Gastroesophageal sphincter (tissue), 4 donors: ENCODE data around the gene CD93. TPM values are rescaled to one million over a fixed set of nuclear protein-coding genes. Genes with fewer than 3 reads are reported as not detected.

ENCODE experiments used
- ATAC-seq: fragments of 150-250 bp; one replicate; pipeline ENCODE4 v1.9.1; 2016; ENCODE audit warnings: mild to moderate bottlenecking, moderate library complexity
- H3K27ac ChIP-seq, 4 donors: fragments of 200-600 bp; sonication (generic) in 3 of 4; 1 replicate in 3 of 4; 2 replicates in 1 of 4; pipeline ENCODE4 v1.5.1; 2016 to 2019
- H3K27me3 ChIP-seq: fragments of 200-600 bp; sonication (generic); one replicate; pipeline ENCODE4 v1.5.1; 2019
- H3K36me3 ChIP-seq, 2 donors: fragments of 200-600 bp; sonication (generic); one replicate each; pipeline ENCODE4 v1.5.1; 2019; ENCODE audit warnings: control low read depth in 1 of 2
- H3K4me1 ChIP-seq, 3 donors: fragments of 200-600 bp; sonication (generic); 1 replicate in 2 of 3; 2 replicates in 1 of 3; pipeline ENCODE4 v1.5.1; 2016 to 2019; ENCODE audit warnings: control low read depth in 2 of 3
- H3K4me3 ChIP-seq, 2 donors: fragments of 200-600 bp; sonication (generic); one replicate each; pipeline ENCODE4 v1.5.1; 2019; ENCODE audit warnings: mild to moderate bottlenecking in 1 of 2, moderate library complexity in 1 of 2
- H3K9me3 ChIP-seq, 3 donors: fragments of 200-600 bp; sonication (generic); one replicate each; pipeline ENCODE4 v1.5.1; 2017 to 2019; ENCODE audit warnings: control low read depth in 2 of 3
- CTCF ChIP-seq, 4 experiments: fragments of 200-600 bp in 2 of 4; fragments of 450-650 bp in 2 of 4; sonication (generic) in 1 of 4; IDR thresholded peaks; one replicate each; pipeline ENCODE4 v1.5.1; 2017 to 2019; ENCODE audit warnings: antibody characterized with exemption in 4 of 4, mild to moderate bottlenecking in 2 of 4, moderate library complexity in 2 of 4
- EP300 ChIP-seq: sonication (generic); formaldehyde crosslinking; IDR thresholded peaks from one replicate; pipeline ENCODE4 v1.6.1; 2017; ENCODE audit warnings: antibody characterized with exemption, mild to moderate bottlenecking
- POLR2A ChIP-seq, 2 donors: fragments of 450-650 bp; IDR thresholded peaks; one replicate each; pipeline ENCODE4 v1.6.1; 2017; ENCODE audit warnings: antibody characterized with exemption in 2 of 2, mild to moderate bottlenecking in 2 of 2, moderate library complexity in 1 of 2
- POLR2AphosphoS5 ChIP-seq: sonication (generic); formaldehyde crosslinking; IDR thresholded peaks from one replicate; pipeline ENCODE4 v1.6.1; 2017; ENCODE audit warnings: antibody characterized with exemption
- WGBS, 2 donors: methylation state at CpG; one replicate each; pipeline ENCODE4 v1.1.5; 2018; ENCODE audit warnings: low coverage in 1 of 2; 5-methylcytosine and 5-hydroxymethylcytosine counted together
- total RNA-seq, 4 donors: library from RNA; depleted of rRNA; stranded (reverse); fragments of >200 nt; gene quantifications; one replicate each; pipeline ENCODE4 v1.1.0, GENCODE V29; 2016

Gene CD93
- total RNA-seq, 4 donors from 2014 or later, result 20.4 to 75.4 (median 47.2) TPM

GRCh38 chr20:23071996-23072395, 14.1 kb downstream of the CD93 start:
- Histone ChIP-seq H3K36me3 (no peaks in the 10 kb centered on the region), H3K4me1 (no peaks in the 10 kb centered on the region), H3K27me3 (peaks cover 4% of the 10 kb centered on the region), H3K4me3 (no peak overlapping the region), H3K9me3 (no peaks in the 10 kb centered on the region), H3K27ac (no peak overlapping the region)
- ATAC-seq, result no peak
- TF ChIP-seq POLR2A (IDR thresholded peaks at IDR 0.05) (no peak), POLR2AphosphoS5 (no peak), EP300 (no peak), CTCF (IDR thresholded peaks at IDR 0.05) (no peak)
- 71 to 86% methylated on average over 4 of the region's 4 CpGs for WGBS, 2 donors

DNA sequence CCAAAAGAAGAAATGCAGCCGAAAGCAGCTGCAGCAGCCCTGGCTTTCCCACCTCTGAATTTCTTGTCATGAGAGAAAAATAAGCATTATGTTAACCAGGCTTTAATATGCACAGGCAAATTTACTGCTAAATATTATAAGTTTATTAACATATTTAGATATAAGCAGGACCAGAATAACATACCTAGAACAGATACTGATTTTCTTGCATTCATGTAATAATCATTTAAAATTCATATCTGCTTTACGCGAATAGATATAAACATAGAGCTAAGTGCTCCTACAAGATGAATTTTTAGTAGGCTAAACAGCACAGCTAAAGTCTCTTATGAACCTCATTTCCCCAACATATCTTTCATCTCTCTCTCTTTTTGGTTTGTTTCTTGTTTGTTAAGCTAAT, 14.7 kb downstream of the CD93 start:
- TF ChIP-seq CTCF (IDR thresholded peaks at IDR 0.05) (no peak), POLR2A (IDR thresholded peaks at IDR 0.05) (no peak), EP300 (no peak), POLR2AphosphoS5 (no peak)
- H3K4me1 ChIP-seq, result no peaks in the 10 kb centered on the region
- H3K27me3 ChIP-seq, result peaks cover 5% of the 10 kb centered on the region
- no peak overlapping the region for H3K4me3 ChIP-seq
- H3K36me3 ChIP-seq, result no peaks in the 10 kb centered on the region
- 62 to 63% methylated on average over 3 of the region's 3 CpGs for WGBS, 2 donors
- ATAC-seq, result no peak
- no peak overlapping the region for H3K27ac ChIP-seq
- H3K9me3 ChIP-seq, result no peaks in the 10 kb centered on the region

DNA sequence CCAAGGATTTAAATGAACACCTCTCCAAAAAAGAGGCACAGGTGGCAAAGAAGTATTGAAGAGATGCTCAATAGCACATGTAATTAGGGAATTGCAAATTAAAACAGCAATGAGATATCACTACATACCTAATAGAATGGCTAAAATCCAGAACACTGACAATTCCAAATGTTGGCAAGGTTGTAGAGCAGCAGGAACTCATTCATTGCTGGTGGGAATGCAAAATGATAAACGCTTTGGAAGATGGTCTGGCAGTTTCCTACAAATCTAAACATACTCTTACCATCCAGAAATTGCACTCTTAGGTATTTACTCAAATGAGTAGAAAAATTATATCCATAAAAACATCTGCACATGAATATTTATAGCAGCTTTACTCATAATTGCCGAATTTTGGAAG, 17.0 kb downstream of the CD93 start:
- H3K27ac ChIP-seq, result no peak overlapping the region
- no peaks in the 10 kb centered on the region for H3K36me3 ChIP-seq
- H3K4me3 ChIP-seq, result no peak overlapping the region
- H3K4me1 ChIP-seq, result no peaks in the 10 kb centered on the region
- H3K9me3 ChIP-seq, result no peaks in the 10 kb centered on the region
- TF ChIP-seq CTCF (IDR thresholded peaks at IDR 0.05) (no peak), EP300 (no peak), POLR2AphosphoS5 (no peak), POLR2A (IDR thresholded peaks at IDR 0.05) (no peak)
- no peak for ATAC-seq
- peaks cover 7% of the 10 kb centered on the region for H3K27me3 ChIP-seq
- WGBS, 2 donors, result 68 to 81% methylated on average over 2 of the region's 2 CpGs

- ATAC-seq, result no peak
- WGBS, 2 donors, result 92 to 100% methylated on average over 1 of the region's 1 CpG
- Histone ChIP-seq H3K4me3 (no peak overlapping the region), H3K36me3 (no peaks in the 10 kb centered on the region), H3K4me1 (no peaks in the 10 kb centered on the region), H3K27ac (no peak overlapping the region), H3K27me3 (peaks cover 7% of the 10 kb centered on the region), H3K9me3 (no peaks in the 10 kb centered on the region)
- TF ChIP-seq POLR2AphosphoS5, result no peak
- no peak for TF ChIP-seq POLR2A (IDR thresholded peaks at IDR 0.05)
- TF ChIP-seq CTCF (IDR thresholded peaks at IDR 0.05), result no peak
- TF ChIP-seq EP300, result no peak
These were observed 17.8 kb downstream of the CD93 start for GRCh38 chr20:23068283-23068682.

DNA sequence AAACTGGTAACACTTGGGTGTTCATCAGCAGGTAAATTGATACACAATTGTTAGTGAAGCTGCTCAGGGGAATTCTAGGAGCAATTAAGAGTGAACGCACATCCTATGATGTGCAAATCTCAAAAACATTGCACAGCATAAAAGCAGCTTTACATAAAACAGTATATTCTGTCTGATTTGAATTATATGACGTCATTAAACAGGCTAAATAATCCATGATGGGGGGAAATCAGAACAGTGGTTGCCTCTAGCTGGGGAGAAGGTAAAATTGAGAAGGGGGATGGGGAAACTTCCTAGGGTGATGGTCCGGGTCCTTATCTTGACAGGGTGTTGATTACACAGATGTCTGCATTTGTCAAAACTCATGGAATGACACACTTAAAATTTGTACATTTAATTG, 19.4 kb downstream of the CD93 start:
- H3K4me3 ChIP-seq, result no peak overlapping the region
- peaks cover 0 to 13% (median 5%) of the 10 kb centered on the region in 3 donors for H3K4me1 ChIP-seq
- H3K36me3 ChIP-seq, result no peaks in the 10 kb centered on the region
- H3K9me3 ChIP-seq, result no peaks in the 10 kb centered on the region
- H3K27me3 ChIP-seq, result peaks cover 7% of the 10 kb centered on the region
- no peak for ATAC-seq
- TF ChIP-seq CTCF (IDR thresholded peaks at IDR 0.05), result no peak
- no peak for TF ChIP-seq POLR2A (IDR thresholded peaks at IDR 0.05)
- TF ChIP-seq POLR2AphosphoS5, result no peak
- TF ChIP-seq EP300, result no peak
- WGBS, 2 donors, result 73 to 86% methylated on average over 2 to 3 of the region's 3 CpGs
- no peak overlapping the region for H3K27ac ChIP-seq
